ENCODE results near the gene MORF4L2. TPM values are rescaled to one million over a fixed set of nuclear protein-coding genes. Genes with fewer than 3 reads are reported as not detected.
A peak's percentile ranks its signal among the peaks of the same experiment; 100 is the strongest.

The MORF4L2 gene
- polyA plus RNA-seq, 1 experiment: 562 TPM

DNA sequence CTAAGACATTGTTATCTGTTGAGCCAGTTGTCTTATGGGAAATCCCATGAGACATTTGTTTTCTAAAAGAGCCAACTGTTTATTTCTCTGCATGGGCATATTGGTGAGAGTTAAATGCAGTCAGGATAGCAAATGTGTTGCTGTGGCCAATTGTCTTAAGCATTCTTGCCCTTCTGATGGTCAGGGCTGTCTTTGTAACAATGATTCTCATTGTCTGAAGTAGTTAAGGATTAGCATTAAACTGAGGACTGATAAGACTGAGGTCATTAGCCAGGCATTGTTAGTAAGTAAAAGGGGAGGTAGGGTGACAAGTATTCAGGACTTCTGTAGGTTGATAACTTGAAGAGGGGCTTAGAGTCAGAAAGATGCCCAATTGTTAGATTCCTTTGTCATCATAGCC is 11.2 kb upstream of the MORF4L2 start:
- H3K27ac ChIP-seq (ENCODE audit: low read depth, low read length): no peak overlapping the region
- H3K4me3 ChIP-seq (ENCODE audit: low read depth, low read length): no peak overlapping the region
- H3K9me3 ChIP-seq (ENCODE audit: control insufficient read depth, insufficient read depth, low read length): no peaks in the 10 kb centered on the region
- ChIA-PET POLR2A (no interaction called here), CTCF (interaction anchor here (1.4 kb wide), 1 partner anchor 9 kb away, joined by 6 read pairs; no protein-coding TSS in a partner anchor)
- no peak for DNase-seq (ENCODE audit: low read depth, low spot score)
- H3K27me3 ChIP-seq (ENCODE audit: control insufficient read depth, insufficient read depth, low read length): no peaks in the 10 kb centered on the region
- TF ChIP-seq, protein P1, sequence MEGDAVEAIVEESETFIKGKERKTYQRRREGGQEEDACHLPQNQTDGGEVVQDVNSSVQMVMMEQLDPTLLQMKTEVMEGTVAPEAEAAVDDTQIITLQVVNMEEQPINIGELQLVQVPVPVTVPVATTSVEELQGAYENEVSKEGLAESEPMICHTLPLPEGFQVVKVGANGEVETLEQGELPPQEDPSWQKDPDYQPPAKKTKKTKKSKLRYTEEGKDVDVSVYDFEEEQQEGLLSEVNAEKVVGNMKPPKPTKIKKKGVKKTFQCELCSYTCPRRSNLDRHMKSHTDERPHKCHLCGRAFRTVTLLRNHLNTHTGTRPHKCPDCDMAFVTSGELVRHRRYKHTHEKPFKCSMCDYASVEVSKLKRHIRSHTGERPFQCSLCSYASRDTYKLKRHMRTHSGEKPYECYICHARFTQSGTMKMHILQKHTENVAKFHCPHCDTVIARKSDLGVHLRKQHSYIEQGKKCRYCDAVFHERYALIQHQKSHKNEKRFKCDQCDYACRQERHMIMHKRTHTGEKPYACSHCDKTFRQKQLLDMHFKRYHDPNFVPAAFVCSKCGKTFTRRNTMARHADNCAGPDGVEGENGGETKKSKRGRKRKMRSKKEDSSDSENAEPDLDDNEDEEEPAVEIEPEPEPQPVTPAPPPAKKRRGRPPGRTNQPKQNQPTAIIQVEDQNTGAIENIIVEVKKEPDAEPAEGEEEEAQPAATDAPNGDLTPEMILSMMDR (IDR thresholded peaks at IDR 0.05; ENCODE audit: low read depth, low read length): no peak

DNA sequence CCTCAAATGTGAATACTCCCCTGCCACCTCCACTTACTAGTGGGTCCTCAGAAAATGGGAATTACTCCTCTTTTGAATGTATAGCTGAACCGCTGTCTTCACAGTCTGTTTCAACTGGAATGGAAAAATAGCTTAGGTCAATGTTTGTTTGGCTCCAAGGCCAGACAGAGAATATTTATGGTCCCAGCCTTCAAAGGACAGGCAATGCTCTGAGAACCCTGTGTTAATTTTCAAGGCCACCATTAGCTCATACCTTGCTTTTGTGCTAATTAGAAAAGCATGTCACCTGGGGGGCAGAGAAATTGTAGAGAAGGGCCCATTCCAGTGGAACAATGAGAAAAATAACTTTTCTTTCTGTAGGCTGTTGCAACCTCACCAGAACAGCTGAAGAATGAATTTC is 4.6 kb upstream of the MORF4L2 start:
- Histone ChIP-seq H3K27ac (ENCODE audit: low read depth, low read length) (no peak overlapping the region), H3K9me3 (ENCODE audit: control insufficient read depth, insufficient read depth, low read length) (no peaks in the 10 kb centered on the region), H3K27me3 (ENCODE audit: control insufficient read depth, insufficient read depth, low read length) (no peaks in the 10 kb centered on the region), H3K4me3 (ENCODE audit: low read depth, low read length) (no peak overlapping the region)
- POLR2A ChIA-PET: no interaction called here
- TF ChIP-seq, protein P1 (IDR thresholded peaks at IDR 0.05; ENCODE audit: low read depth, low read length): no peak
- CTCF ChIA-PET: interaction anchor here (0.5 to 3.8 kb wide), 8 partner anchors 17 to 422 kb away, joined by 3 to 14 read pairs (median 5); partner anchors contain the start of gene RAB9B
- no peak for DNase-seq (ENCODE audit: low read depth, low spot score)

DNA sequence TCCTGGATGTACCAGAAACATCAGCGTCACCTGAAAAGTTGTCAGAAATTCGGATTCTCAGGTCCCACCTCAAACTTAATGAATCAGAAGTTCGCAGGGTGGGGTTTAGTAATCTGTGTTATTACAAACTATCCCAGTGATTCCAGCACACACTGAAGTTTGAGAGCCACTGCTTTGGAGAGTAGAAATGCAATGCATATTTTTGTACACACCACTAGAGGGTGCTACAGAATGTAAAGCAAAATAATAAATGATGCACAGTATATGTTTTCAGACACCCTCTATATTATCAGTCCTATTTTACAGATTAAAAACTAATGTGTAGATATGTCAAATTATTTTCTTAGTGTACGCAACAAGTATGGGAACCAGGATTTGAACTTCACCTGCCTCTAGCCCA is 2.4 kb upstream of the MORF4L2 start:
- Histone ChIP-seq H3K4me3 (ENCODE audit: low read depth, low read length) (no peak overlapping the region), H3K27ac (ENCODE audit: low read depth, low read length) (no peak overlapping the region), H3K9me3 (ENCODE audit: control insufficient read depth, insufficient read depth, low read length) (no peaks in the 10 kb centered on the region), H3K27me3 (ENCODE audit: control insufficient read depth, insufficient read depth, low read length) (no peaks in the 10 kb centered on the region)
- DNase-seq (ENCODE audit: low read depth, low spot score): no peak
- ChIA-PET POLR2A (no interaction called here), CTCF (interaction anchor here (0.7 to 1.1 kb wide), 3 partner anchors 8 to 22 kb away, joined by 3 to 6 read pairs (median 4); partner anchors contain the start of gene TMEM31)
- TF ChIP-seq, protein P1 (IDR thresholded peaks at IDR 0.05; ENCODE audit: low read depth, low read length): peak; percentile 64

DNA sequence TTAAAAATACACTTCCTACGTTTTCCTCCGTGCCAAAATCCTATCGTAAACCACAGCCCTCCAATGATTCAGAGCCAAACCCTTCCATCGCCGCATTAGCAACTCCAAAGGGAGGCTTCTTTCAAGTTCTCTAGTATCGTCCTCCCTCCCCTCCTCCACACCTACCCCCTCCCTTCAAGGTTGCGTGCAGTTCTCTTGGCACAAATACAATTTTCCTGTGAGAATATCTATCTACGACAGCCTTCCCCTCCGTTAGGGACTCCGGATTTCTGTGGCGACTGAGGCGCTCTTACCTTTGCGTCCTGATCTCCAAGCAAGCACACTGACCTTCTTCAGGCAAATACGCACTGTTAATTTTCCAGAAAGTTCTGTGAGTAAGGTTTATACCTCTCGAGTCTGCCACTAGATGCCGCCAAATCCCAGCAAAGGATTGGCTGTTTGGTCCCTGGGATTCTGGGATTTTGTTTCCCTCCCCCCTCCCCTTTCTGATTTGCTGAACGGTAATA is 1.2 kb upstream of the MORF4L2 start:
- TF ChIP-seq, protein P1 (IDR thresholded peaks at IDR 0.05; ENCODE audit: low read depth, low read length): peak; percentile 77
- CTCF ChIA-PET: interaction anchor here (0.9 to 1.0 kb wide), 2 partner anchors 9 to 142 kb away, joined by 6 to 12 read pairs; no protein-coding TSS in a partner anchor
- H3K9me3 ChIP-seq (ENCODE audit: control insufficient read depth, insufficient read depth, low read length): no peaks in the 10 kb centered on the region
- peak overlapping the region; percentile 98 for H3K27ac ChIP-seq (ENCODE audit: low read depth, low read length)
- no peak for DNase-seq (ENCODE audit: low read depth, low spot score)
- POLR2A ChIA-PET: interaction anchor here (0.8 to 1.0 kb wide), 2 partner anchors 58 to 151 kb away, joined by 3 to 4 read pairs; no protein-coding TSS in a partner anchor
- H3K27me3 ChIP-seq (ENCODE audit: control insufficient read depth, insufficient read depth, low read length): no peaks in the 10 kb centered on the region
- peak overlapping the region; percentile 70 for H3K4me3 ChIP-seq (ENCODE audit: low read depth, low read length)

- H3K27me3 ChIP-seq (ENCODE audit: control insufficient read depth, insufficient read depth, low read length): no peaks in the 10 kb centered on the region
- CTCF ChIA-PET: interaction anchor here (0.6 to 1.0 kb wide), 4 partner anchors 81 to 310 kb away, joined by 3 to 12 read pairs (median 6); no protein-coding TSS in a partner anchor
- peak overlapping the region; percentile 70 for H3K4me3 ChIP-seq (ENCODE audit: low read depth, low read length)
- H3K9me3 ChIP-seq (ENCODE audit: control insufficient read depth, insufficient read depth, low read length): no peaks in the 10 kb centered on the region
- TF ChIP-seq, protein P1 (IDR thresholded peaks at IDR 0.05; ENCODE audit: low read depth, low read length): peak; percentile 54
- DNase-seq (ENCODE audit: low read depth, low spot score): peak; percentile 42
- H3K27ac ChIP-seq (ENCODE audit: low read depth, low read length): peak overlapping the region; percentile 98
- POLR2A ChIA-PET: interaction anchor here (0.7 to 1.0 kb wide), 4 partner anchors 57 to 151 kb away, joined by 3 to 7 read pairs (median 4); no protein-coding TSS in a partner anchor
These were observed 685 bp upstream of the MORF4L2 start for GRCh38 chrX:103687073-103687695.
